Measurements from ENCODE around the gene BABAM1. TPM values are rescaled to one million over a fixed set of nuclear protein-coding genes. Genes with fewer than 3 reads are reported as not detected.

Gene BABAM1
- polyA plus RNA-seq, 3 donors = 76.9 to 106 (median 90.3) TPM

- Histone ChIP-seq H3K36me3 (replicated peaks in 1 of 2; ENCODE audit: control insufficient read depth in 1 of 2, insufficient read depth in 2 of 2, low read length in 2 of 2) (peaks cover 55 to 79% of the 10 kb centered on the region in 2 donors), H3K4me3 (replicated peaks in 1 of 3; ENCODE audit: low read depth in 2 of 3, low read length in 3 of 3) (no peak overlapping the region), H4K20me1 (ENCODE audit: insufficient read depth, low read length) (no peaks in the 10 kb centered on the region), H3K4me2 (replicated peaks; ENCODE audit: extremely low read depth, low read length, poor library complexity, severe bottlenecking) (no peak overlapping the region), H3K4me1 (ENCODE audit: control insufficient read depth in 1 of 2, insufficient read depth in 2 of 2, low read length in 2 of 2) (peaks cover 7% of the 10 kb centered on the region in 2 donors), H2AFZ (ENCODE audit: insufficient read depth, low read depth, low read length, poor library complexity, severe bottlenecking) (no peak overlapping the region), H3K79me2 (ENCODE audit: insufficient read depth, low read length) (no peaks in the 10 kb centered on the region), H3K9ac (ENCODE audit: insufficient read depth, low read length, poor library complexity, severe bottlenecking) (no peak overlapping the region), H3K9me3 (replicated peaks in 1 of 2; ENCODE audit: control insufficient read depth in 1 of 2, insufficient read depth in 1 of 2, low read length in 2 of 2) (no peaks in the 10 kb centered on the region), H3K27me3 (ENCODE audit: control insufficient read depth in 2 of 2, insufficient read depth in 2 of 2, low read length in 2 of 2) (no peaks in the 10 kb centered on the region), H3K27ac (ENCODE audit: low read depth in 1 of 2, low read length in 2 of 2) (no peak overlapping the region)
- Mint-ChIP-seq H3K4me1 (peaks cover 6% of the 10 kb centered on the region), H3K27me3 (ENCODE audit: low read depth in 3 of 3) (peaks cover 0 to 2% (median 0%) of the 10 kb centered on the region in 3 donors), H3K27ac (peak overlapping the region in 1 of 7 donors; percentile 66), H3K9me3 (no peaks in the 10 kb centered on the region), H3K4me3 (no peak overlapping the region), H3K36me3 (peaks cover 52 to 70% of the 10 kb centered on the region in 2 donors)
- TF ChIP-seq, protein P1, sequence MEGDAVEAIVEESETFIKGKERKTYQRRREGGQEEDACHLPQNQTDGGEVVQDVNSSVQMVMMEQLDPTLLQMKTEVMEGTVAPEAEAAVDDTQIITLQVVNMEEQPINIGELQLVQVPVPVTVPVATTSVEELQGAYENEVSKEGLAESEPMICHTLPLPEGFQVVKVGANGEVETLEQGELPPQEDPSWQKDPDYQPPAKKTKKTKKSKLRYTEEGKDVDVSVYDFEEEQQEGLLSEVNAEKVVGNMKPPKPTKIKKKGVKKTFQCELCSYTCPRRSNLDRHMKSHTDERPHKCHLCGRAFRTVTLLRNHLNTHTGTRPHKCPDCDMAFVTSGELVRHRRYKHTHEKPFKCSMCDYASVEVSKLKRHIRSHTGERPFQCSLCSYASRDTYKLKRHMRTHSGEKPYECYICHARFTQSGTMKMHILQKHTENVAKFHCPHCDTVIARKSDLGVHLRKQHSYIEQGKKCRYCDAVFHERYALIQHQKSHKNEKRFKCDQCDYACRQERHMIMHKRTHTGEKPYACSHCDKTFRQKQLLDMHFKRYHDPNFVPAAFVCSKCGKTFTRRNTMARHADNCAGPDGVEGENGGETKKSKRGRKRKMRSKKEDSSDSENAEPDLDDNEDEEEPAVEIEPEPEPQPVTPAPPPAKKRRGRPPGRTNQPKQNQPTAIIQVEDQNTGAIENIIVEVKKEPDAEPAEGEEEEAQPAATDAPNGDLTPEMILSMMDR (IDR thresholded peaks at IDR 0.05) = no peak
- intact Hi-C loops (cut with micrococcal nuclease) = no loop called here
- WGBS (ENCODE audit: insufficient coverage) = 98% methylated on average over 9 of the region's 19 CpGs
- DNase-seq = no peak
These were observed 8.4 kb downstream of the BABAM1 start for GRCh38 chr19:17275441-17276175.

GRCh38 chr19:17279436-17279835, 12.2 kb downstream of the BABAM1 start:
- peaks cover 4% of the 10 kb centered on the region for H4K20me1 ChIP-seq (ENCODE audit: insufficient read depth, low read length)
- intact Hi-C loops (cut with micrococcal nuclease) = no loop called here
- H3K4me3 Mint-ChIP-seq = no peak overlapping the region
- peaks cover 26 to 27% of the 10 kb centered on the region in 2 donors for H3K4me1 ChIP-seq (ENCODE audit: control insufficient read depth in 1 of 2, insufficient read depth in 2 of 2, low read length in 2 of 2)
- H2AFZ ChIP-seq (ENCODE audit: insufficient read depth, low read depth, low read length, poor library complexity, severe bottlenecking) = no peak overlapping the region
- H3K9me3 Mint-ChIP-seq = no peaks in the 10 kb centered on the region
- no peak overlapping the region for H3K4me2 ChIP-seq (replicated peaks; ENCODE audit: extremely low read depth, low read length, poor library complexity, severe bottlenecking)
- no peak overlapping the region for H3K9ac ChIP-seq (ENCODE audit: insufficient read depth, low read length, poor library complexity, severe bottlenecking)
- H3K27ac ChIP-seq (ENCODE audit: low read depth in 1 of 2, low read length in 2 of 2) = no peak overlapping the region
- H3K36me3 ChIP-seq (replicated peaks in 1 of 2; ENCODE audit: control insufficient read depth in 1 of 2, insufficient read depth in 2 of 2, low read length in 2 of 2) = peaks cover 36 to 58% of the 10 kb centered on the region in 2 donors
- H3K9me3 ChIP-seq (replicated peaks in 1 of 2; ENCODE audit: control insufficient read depth in 1 of 2, insufficient read depth in 1 of 2, low read length in 2 of 2) = no peaks in the 10 kb centered on the region
- peaks cover 0 to 2% (median 0%) of the 10 kb centered on the region in 3 donors for H3K27me3 Mint-ChIP-seq (ENCODE audit: low read depth in 3 of 3)
- H3K79me2 ChIP-seq (ENCODE audit: insufficient read depth, low read length) = no peaks in the 10 kb centered on the region
- no CpG with 5 or more reads among the region's 3 CpGs for WGBS (ENCODE audit: insufficient coverage)
- H3K36me3 Mint-ChIP-seq = peaks cover 33 to 55% of the 10 kb centered on the region in 2 donors
- no peaks in the 10 kb centered on the region for H3K27me3 ChIP-seq (ENCODE audit: control insufficient read depth in 2 of 2, insufficient read depth in 2 of 2, low read length in 2 of 2)
- TF ChIP-seq, protein P1 (IDR thresholded peaks at IDR 0.05) = no peak
- H3K4me1 Mint-ChIP-seq = peaks cover 19% of the 10 kb centered on the region
- no peak overlapping the region for H3K4me3 ChIP-seq (replicated peaks in 1 of 3; ENCODE audit: low read depth in 2 of 3, low read length in 3 of 3)
- no peak overlapping the region for H3K27ac Mint-ChIP-seq
- no peak for DNase-seq
